ENCODE data around the gene ACAT2.

Gene ACAT2

DNA sequence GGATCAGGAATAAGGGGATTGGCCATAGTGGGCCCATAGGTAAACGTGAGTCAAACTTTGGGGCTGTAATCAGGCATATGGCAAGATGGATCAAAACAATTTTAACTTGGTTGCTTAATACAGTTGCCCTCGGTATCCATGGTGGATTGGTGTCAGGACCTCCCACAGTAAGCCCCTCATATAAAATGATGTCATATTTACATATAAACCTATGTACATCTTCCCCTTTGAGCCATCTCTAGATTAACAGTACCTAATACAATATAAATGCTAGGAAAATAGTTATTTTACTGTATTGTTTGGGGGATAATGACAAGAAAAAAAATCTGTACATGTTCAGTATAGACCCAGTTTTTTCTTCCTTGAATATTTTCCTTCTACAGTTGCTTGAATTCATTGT, 7.4 kb upstream of the ACAT2 start:
- DNase-seq (no peak), ATAC-seq (no peak)
- H3K4me1 Mint-ChIP-seq, result peaks cover 15% of the 10 kb centered on the region
- H3K4me3 Mint-ChIP-seq, result no peak overlapping the region
- H3K9me3 Mint-ChIP-seq, result no peaks in the 10 kb centered on the region
- H3K27ac Mint-ChIP-seq, result no peak overlapping the region
- H3K27me3 Mint-ChIP-seq, result no peaks in the 10 kb centered on the region

DNA sequence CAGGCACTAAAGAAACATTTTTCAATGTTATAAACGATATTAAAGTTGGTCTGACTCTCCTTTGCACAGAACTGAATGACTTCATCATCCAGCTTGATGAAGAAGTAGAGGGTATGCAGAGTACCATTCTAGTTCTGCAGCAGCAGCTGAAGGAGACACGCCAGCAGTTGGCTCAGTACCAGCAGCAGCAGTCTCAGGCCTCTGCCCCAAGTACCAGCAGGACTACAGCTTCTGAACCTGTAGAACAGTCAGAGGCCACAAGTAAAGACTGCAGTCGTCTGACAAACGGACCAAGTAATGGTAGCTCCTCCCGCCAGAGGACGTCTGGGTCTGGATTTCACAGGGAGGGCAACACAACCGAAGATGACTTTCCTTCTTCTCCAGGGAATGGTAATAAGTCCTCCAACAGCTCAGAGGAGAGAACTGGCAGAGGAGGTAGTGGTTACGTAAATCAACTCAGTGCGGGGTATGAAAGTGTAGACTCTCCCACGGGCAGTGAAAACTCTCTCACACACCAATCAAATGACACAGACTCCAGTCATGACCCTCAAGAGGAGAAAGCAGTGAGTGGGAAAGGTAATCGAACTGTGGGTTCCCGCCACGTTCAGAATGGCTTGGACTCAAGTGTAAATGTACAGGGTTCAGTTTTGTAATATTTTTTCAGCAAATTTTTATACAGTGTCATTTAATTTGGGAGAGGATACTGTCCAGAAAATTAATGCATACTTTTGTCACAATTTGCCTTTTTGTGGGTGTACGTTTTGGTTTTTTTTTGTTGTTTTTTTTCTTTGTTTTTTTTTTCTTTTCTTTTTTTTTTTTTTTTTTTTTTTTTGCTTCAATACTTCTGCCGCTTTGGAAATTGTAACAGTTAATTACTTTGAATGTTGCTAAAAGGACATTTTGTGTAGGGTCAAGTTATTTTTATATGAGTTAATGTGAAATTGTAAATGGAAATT, 6.6 kb upstream of the ACAT2 start:
- H3K27ac Mint-ChIP-seq, result peak overlapping the region; percentile 66 to 89
- ATAC-seq (no peak), DNase-seq (no peak)
- no peaks in the 10 kb centered on the region for H3K9me3 Mint-ChIP-seq
- H3K27me3 Mint-ChIP-seq, result no peaks in the 10 kb centered on the region
- H3K4me1 Mint-ChIP-seq, result peaks cover 21% of the 10 kb centered on the region
- H3K4me3 Mint-ChIP-seq, result no peak overlapping the region

DNA sequence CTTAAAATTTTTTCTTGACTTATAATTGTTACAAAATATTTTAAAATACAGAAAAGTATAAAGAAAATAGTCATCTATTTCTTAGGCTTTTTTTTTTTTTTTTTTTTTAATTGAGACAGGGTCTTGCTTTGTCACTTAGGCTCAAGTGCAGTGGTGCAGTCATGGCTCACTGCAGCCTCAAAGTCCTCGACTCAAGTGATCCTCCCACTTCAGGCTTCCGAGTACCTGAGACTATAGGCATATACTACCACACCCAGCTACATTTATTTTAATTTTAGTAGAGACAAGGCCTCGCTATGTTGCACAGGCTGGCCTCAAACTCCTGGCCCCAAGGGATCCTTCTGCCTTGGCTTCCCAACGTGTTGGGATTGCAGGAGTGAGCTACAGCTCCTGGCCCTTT, 5.3 kb upstream of the ACAT2 start:
- Mint-ChIP-seq H3K4me1 (peaks cover 34% of the 10 kb centered on the region), H3K9me3 (no peaks in the 10 kb centered on the region), H3K27me3 (no peaks in the 10 kb centered on the region), H3K27ac (no peak overlapping the region), H3K4me3 (no peak overlapping the region)
- DNase-seq (no peak), ATAC-seq (no peak)

DNA sequence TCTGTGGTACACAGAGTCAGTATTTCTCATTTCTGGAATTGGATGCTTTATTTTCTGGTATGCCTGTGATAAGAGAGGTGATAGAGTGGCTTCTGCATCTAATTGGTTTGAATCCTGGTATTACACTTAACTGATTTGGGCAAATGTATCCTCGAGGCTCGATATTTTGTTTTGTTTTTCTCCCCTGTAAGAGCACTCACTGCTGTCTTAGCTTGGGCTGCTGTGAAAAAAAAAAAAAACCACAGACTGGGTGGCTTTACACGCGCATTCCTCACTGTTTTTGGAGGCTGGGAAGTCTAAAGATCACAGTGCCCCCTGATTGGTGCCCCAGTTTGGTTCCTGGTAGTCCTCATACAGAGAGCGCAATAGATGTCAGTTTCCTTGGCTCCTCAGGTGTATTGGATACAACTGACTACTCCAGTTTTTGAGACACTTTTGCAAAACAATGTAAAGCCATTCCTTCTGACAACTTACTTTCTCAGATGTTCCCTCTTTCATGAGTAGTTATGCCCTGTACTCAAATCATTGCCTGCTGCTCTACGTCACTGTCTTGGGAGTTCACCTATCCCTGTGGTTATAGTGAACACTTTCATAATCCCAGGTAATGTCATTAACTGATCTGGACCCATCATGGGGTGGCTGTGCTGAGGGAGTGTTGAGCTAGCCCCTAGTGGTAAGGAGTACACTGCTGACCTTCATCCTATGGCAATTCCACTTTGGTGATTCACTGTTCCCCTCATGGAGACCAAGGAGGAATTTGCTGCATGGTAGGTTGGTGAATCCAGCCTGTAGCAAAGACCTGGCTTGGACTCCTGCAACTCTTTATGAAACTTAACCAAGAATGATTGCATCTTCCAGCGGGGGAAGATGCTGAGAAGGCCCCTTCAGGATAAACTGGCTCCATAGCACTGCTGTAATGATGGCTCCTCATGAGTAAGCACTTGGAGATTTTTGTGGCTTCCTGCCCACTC, 3.5 kb upstream of the ACAT2 start:
- DNase-seq (no peak), ATAC-seq (no peak)
- no peaks in the 10 kb centered on the region for H3K27me3 Mint-ChIP-seq
- H3K4me3 Mint-ChIP-seq, result no peak overlapping the region
- no peaks in the 10 kb centered on the region for H3K9me3 Mint-ChIP-seq
- peak overlapping the region in 1 of 2 donors; percentile 36 for H3K27ac Mint-ChIP-seq
- H3K4me1 Mint-ChIP-seq, result peaks cover 42% of the 10 kb centered on the region

DNA sequence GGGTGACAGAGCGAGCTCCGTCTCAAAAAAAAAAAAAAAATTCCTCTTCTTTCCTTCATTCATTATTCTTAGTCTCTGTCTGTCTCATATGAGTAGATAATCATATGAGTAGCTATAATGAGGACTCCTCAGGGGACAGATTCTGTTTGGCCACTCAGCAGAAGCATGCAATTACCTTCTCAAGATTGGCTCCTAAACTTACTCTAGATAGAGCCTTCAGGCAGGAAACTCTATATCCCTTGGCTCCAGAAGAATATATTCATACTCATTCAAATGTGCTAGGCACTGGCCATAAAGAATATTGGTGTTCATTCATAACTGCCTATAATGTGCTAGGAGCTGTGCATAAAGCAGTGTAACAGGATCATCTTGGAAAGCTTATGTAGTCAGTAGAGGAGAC, 2.2 kb upstream of the ACAT2 start:
- Mint-ChIP-seq H3K9me3 (no peaks in the 10 kb centered on the region), H3K4me3 (peak overlapping the region in 1 of 2 donors; percentile 27), H3K27me3 (no peaks in the 10 kb centered on the region), H3K4me1 (peaks cover 42% of the 10 kb centered on the region), H3K27ac (peak overlapping the region in 1 of 2 donors; percentile 33)
- DNase-seq (no peak), ATAC-seq (no peak)

DNA sequence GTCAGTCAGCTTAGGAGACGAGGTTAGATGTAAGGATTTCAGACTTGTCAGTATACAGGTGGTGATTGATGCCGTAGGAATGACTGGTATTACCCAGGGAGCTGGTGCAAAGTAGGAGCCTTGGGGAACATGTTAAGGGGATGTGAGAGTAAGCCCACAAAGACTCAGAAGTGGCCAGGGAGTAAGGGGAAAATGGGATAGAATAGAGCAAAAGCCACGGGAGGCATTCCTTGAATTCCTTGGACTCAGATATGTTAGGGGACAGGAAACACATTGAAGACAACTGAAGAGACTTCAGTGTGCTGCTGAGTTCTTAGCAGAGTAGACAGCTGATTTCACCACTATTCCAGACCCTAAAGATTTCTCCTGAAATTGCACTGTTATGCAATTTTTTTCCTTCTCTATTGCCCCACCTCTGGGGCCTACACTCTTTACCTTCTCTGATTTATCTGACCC, 1.2 kb upstream of the ACAT2 start:
- H3K4me3 Mint-ChIP-seq, result peak overlapping the region; percentile 94 to 97
- no peaks in the 10 kb centered on the region for H3K27me3 Mint-ChIP-seq
- no peak for ATAC-seq
- H3K4me1 Mint-ChIP-seq, result peaks cover 37% of the 10 kb centered on the region
- peak overlapping the region; percentile 9 to 96 for H3K27ac Mint-ChIP-seq
- DNase-seq, result no peak
- H3K9me3 Mint-ChIP-seq, result no peaks in the 10 kb centered on the region

DNA sequence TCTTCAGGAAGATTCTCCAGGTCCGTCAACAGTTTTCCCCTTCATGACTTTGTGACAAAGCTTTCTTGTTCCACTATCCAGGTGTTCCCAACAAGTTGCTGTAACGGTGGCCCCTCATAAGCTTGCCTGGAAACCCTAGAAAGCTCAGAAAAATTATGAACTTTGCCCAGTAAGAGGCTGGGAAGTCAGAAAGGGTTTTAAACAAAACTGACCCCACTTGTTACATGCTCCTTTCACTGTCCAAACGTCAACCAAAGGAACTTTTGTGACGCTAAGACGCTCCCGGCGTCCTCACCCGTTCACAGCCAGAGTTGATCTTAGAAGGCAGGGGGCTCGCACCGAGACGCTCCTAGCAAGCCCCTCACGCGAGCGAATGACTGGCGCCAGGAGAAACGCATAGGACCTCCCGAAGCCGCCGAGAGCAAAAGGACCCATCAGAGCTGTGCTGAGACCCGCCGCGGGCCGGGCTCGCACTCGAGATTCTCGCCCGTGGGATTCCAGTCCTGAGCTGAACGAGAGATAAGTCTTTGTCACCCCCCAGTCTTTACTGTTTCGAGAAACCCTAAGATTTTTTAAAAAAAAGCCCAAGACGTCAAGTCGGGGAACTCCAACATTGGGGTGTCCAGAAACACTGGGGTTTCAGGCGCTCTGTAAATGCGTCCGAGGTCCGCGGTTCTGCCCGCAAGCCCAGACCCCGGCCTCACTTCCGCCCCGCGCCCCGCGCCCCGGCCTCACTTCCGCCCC, 544 bp upstream of the ACAT2 start:
- ATAC-seq (peak; percentile 1), DNase-seq (no peak)
- Mint-ChIP-seq H3K4me3 (peak overlapping the region; percentile 94 to 97), H3K9me3 (no peaks in the 10 kb centered on the region), H3K4me1 (peaks cover 37% of the 10 kb centered on the region), H3K27ac (peak overlapping the region; percentile 96 to 98), H3K27me3 (no peaks in the 10 kb centered on the region)

DNA sequence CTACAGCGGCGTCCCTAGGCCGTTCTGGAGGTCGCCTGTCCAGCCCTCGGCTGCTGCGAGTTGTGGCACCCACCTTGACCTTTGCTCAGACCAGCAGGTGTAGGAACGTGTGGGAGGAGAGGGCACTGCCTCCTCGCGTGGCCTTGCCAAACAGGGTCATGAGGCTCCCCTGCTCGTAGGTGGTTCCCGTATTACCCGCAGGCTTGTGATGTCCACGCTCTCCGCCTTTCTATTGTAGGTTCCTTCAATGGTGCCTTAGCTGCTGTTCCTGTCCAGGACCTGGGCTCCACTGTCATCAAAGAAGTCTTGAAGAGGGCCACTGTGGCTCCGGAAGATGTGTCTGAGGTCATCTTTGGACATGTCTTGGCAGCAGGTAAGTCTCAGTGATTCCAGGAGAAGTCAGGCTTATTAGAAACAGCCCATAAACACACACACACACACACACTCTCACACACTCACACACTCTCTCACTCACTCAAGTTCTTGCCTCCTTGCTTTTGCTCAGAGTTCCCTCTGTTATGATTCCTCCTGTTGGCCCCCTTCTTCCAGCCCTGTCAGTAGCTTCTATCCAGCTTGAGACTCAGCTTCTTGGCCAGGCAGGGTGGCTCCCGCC, 942 bp downstream of the ACAT2 start:
- Mint-ChIP-seq H3K27ac (peak overlapping the region; percentile 96), H3K4me1 (peaks cover 46% of the 10 kb centered on the region), H3K9me3 (no peaks in the 10 kb centered on the region), H3K4me3 (peak overlapping the region; percentile 89 to 97), H3K27me3 (no peaks in the 10 kb centered on the region)
- ATAC-seq (peak; percentile 10), DNase-seq (no peak)

DNA sequence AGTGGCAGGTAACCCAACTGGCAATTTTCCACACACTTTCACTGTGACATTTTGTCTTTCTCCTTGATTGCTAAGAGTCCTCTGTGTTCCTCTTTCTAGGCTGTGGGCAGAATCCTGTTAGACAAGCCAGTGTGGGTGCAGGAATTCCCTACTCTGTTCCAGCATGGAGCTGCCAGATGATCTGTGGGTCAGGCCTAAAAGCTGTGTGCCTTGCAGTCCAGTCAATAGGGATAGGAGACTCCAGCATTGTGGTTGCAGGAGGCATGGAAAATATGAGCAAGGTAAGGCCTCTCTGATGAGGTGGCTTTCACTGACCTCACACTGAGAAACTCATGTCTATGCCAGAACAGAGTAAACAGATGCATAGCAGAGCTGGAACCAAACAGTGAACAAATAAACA, 5.1 kb downstream of the ACAT2 start:
- DNase-seq (no peak), ATAC-seq (no peak)
- no peaks in the 10 kb centered on the region for H3K9me3 Mint-ChIP-seq
- no peak overlapping the region for H3K4me3 Mint-ChIP-seq
- peak overlapping the region in 1 of 2 donors; percentile 76 for H3K27ac Mint-ChIP-seq
- peaks cover 18% of the 10 kb centered on the region for H3K4me1 Mint-ChIP-seq
- no peaks in the 10 kb centered on the region for H3K27me3 Mint-ChIP-seq

DNA sequence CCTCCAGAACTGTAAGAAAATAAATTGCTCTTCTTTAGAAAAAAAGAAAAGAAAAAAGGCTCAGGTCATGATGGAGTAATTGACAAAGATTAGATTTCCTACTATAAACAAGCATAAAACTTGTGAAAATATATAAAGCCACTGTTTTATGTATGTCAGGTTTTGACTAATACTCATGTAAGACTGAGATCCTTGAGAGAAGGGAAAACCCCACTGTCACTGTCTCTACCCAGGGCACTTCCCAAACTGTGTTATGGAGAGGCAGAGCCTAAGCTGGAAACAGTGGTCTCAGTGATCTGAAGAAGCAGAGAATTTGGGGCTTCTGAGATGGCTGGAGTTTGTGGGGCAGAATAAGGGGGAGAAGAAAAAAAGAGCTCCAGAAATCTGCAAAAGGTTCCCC, 7.6 kb downstream of the ACAT2 start:
- peaks cover 9% of the 10 kb centered on the region for H3K4me1 Mint-ChIP-seq

DNA sequence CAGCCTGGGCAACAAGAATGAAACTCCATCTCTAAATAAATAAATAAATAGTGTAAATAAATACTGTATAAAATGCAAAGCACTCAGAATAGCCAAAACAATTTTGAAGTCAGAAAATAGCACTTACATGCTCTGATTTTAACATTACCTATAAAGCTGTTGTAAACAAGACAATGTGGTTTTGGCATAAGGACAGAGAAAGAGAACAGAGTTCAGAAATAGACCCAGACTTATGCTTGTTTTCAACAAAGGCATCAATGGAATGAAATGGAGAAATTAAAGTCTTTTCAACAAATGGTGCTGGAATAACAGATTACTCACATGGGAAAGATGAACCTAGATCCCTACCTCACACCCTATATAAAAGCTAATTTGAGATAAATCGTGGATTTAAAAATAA, 10.4 kb downstream of the ACAT2 start:
- Mint-ChIP-seq H3K27ac (no peak overlapping the region), H3K27me3 (no peaks in the 10 kb centered on the region), H3K9me3 (no peaks in the 10 kb centered on the region), H3K4me1 (no peaks in the 10 kb centered on the region), H3K4me3 (no peak overlapping the region)
- no peak for ATAC-seq
- no peak for DNase-seq

More for the DNA sequence above, 7.6 kb downstream of the ACAT2 start:
- H3K9me3 Mint-ChIP-seq, result no peaks in the 10 kb centered on the region
- peak overlapping the region in 1 of 2 donors; percentile 5 for H3K27ac Mint-ChIP-seq
- DNase-seq (no peak), ATAC-seq (no peak)
- no peak overlapping the region for H3K4me3 Mint-ChIP-seq
- no peaks in the 10 kb centered on the region for H3K27me3 Mint-ChIP-seq

DNA sequence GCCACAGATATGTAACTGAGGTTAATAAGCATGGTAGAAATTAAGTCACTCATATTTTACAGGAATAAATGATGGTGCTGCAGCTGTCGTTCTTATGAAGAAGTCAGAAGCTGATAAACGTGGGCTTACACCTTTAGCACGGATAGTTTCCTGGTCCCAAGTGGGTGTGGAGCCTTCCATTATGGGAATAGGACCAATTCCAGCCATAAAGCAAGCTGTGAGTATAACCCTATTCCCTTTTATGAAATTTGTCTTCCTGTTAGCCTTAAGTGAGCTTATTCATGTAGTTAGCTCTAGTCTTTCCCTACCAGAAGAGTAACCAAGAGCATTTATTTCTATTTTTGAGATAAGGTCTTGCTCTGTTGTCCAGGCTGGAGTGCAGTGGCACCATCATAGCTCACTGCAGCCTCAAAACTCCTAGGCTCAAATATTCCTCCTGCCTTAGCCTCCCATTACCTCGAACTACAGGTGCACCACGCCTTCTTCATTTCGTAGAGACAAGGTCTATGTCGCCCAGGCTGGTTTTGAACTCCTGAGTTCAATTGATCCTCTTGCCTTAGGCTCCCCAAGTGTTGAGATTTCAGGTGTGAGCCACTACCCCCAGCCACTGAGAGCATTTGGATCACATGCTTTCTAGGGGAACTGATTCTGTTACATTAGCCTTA, 15.5 kb downstream of the ACAT2 start:
- no peaks in the 10 kb centered on the region for H3K27me3 Mint-ChIP-seq
- H3K27ac Mint-ChIP-seq, result peak overlapping the region in 1 of 2 donors; percentile 36
- no peaks in the 10 kb centered on the region for H3K9me3 Mint-ChIP-seq
- H3K4me1 Mint-ChIP-seq, result peaks cover 9% of the 10 kb centered on the region
- DNase-seq (no peak), ATAC-seq (no peak)
- no peak overlapping the region for H3K4me3 Mint-ChIP-seq

DNA sequence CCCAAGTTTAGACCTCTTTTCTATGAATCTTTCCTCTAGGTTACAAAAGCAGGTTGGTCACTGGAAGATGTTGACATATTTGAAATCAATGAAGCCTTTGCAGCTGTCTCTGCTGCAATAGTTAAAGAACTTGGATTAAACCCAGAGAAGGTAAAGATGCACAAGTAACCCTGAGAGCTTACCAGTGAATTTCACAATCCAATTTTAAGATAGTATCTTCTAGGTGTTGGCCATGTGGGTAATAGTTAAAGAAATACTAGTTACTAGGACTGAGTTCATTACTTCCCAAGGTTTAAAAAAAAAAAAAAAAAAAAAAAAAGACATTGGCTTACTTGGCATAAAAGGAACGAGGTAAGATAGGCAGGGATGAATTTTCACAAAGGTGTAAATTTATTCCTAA, 16.3 kb downstream of the ACAT2 start:
- H3K27me3 Mint-ChIP-seq, result no peaks in the 10 kb centered on the region
- H3K9me3 Mint-ChIP-seq, result no peaks in the 10 kb centered on the region
- ATAC-seq (no peak), DNase-seq (no peak)
- no peak overlapping the region for H3K27ac Mint-ChIP-seq
- peaks cover 17% of the 10 kb centered on the region for H3K4me1 Mint-ChIP-seq
- H3K4me3 Mint-ChIP-seq, result no peak overlapping the region

DNA sequence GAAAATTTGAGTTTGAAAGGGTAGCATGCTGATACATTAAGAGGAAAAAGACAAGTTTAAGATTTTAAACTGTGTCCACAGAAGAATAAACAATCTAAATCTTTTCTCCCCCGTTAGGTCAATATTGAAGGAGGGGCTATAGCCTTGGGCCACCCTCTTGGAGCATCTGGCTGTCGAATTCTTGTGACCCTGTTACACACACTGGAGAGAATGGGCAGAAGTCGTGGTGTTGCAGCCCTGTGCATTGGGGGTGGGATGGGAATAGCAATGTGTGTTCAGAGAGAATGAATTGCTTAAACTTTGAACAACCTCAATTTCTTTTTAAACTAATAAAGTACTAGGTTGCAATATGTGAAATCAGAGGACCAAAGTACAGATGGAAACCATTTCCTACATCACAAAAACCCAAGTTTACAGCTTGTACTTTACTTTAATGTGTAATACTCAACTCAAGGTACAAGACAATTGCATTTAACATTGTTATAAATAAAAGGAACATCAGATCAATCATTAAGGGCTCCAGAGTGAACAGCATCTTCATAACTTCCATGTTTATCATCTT, 16.8 kb downstream of the ACAT2 start:
- no peak for ATAC-seq
- H3K27ac Mint-ChIP-seq, result no peak overlapping the region
- H3K4me3 Mint-ChIP-seq, result no peak overlapping the region
- H3K4me1 Mint-ChIP-seq, result peaks cover 20% of the 10 kb centered on the region
- no peaks in the 10 kb centered on the region for H3K27me3 Mint-ChIP-seq
- no peaks in the 10 kb centered on the region for H3K9me3 Mint-ChIP-seq
- DNase-seq, result no peak
